ENCODE results near the gene ZNF790. TPM values are rescaled to one million over a fixed set of nuclear protein-coding genes. Genes with fewer than 3 reads are reported as not detected.

ZNF790 gene
- total and polyA plus RNA-seq, 2 of the 4 experiments (the other 2 are of a cell fraction) = 0.97 to 4.3 TPM

GRCh38 chr19:36805364-36805763, 32.8 kb downstream of the ZNF790 start:
- no peak overlapping the region for H2BK15ac ChIP-seq (ENCODE audit: low read depth, low read length)
- peaks cover 54% of the 10 kb centered on the region for H3K9me3 ChIP-seq (ENCODE audit: control insufficient read depth, insufficient read depth, low read length)
- no peak overlapping the region for H4K5ac ChIP-seq (ENCODE audit: low read depth, low read length)
- no peak overlapping the region for H4K91ac ChIP-seq (ENCODE audit: insufficient read depth, low read depth, low read length)
- H2AK5ac ChIP-seq (ENCODE audit: low read depth, low read length) = no peak overlapping the region
- H2BK120ac ChIP-seq (ENCODE audit: low read depth, low read length) = no peak overlapping the region
- H2BK20ac ChIP-seq (ENCODE audit: low read depth, low read length) = no peak overlapping the region
- no peaks in the 10 kb centered on the region for H3K27me3 ChIP-seq (ENCODE audit: control insufficient read depth, insufficient read depth, low read length)
- H3K4me2 ChIP-seq (ENCODE audit: low read depth, low read length) = no peak overlapping the region
- POLR2A ChIA-PET (ENCODE audit: unreplicated experiment) = interaction anchor here (0.7 kb wide), 1 partner anchor 45 kb away, joined by 12 read pairs; no protein-coding TSS in a partner anchor
- no peaks in the 10 kb centered on the region for H3K9me1 ChIP-seq (ENCODE audit: insufficient read depth, low read length)
- no peak overlapping the region for H3K9ac ChIP-seq (ENCODE audit: low read depth, low read length)
- no peak overlapping the region for H2AFZ ChIP-seq (replicated peaks; ENCODE audit: low read length, poor library complexity)
- no peak overlapping the region for H4K8ac ChIP-seq (ENCODE audit: low read depth in 2 of 2, low read length in 2 of 2)
- no peak overlapping the region for H3K4ac ChIP-seq (ENCODE audit: low read depth, low read length)
- no peak overlapping the region for H3K56ac ChIP-seq (ENCODE audit: extremely low read depth, insufficient read depth, low read length)
- no peaks in the 10 kb centered on the region for H4K20me1 ChIP-seq (ENCODE audit: insufficient read depth, low read length)
- no peak overlapping the region for H3K18ac ChIP-seq (ENCODE audit: low read depth, low read length)
- BruUV-seq (replicated peaks) = no TSS peak
- no peaks in the 10 kb centered on the region; a peak in 1 of 4 replicates for H3K79me1 ChIP-seq (ENCODE audit: low read depth in 1 of 2, low read length in 2 of 2)
- ATAC-seq (ENCODE audit: low read depth) (no peak), DNase-seq (no peak)
- H2BK5ac ChIP-seq (ENCODE audit: low read depth, low read length, poor library complexity, severe bottlenecking) = no peak overlapping the region
- H3K23ac ChIP-seq (ENCODE audit: low read depth, low read length) = no peak overlapping the region
- dilution Hi-C loops (cut with HindIII; ENCODE audit: low sequenced_read_pairs, unreplicated experiment) = no loop called here
- no peak overlapping the region for H3K27ac ChIP-seq (ENCODE audit: insufficient read depth, low read length)
- H3K14ac ChIP-seq (replicated peaks; ENCODE audit: low read depth, low read length) = no peak overlapping the region
- in situ Hi-C loops (cut with MboI; ENCODE audit: low sequenced_read_pairs) = no loop called here
- CTCF ChIA-PET = no interaction called here
- H3K36me3 ChIP-seq (ENCODE audit: control insufficient read depth, insufficient read depth, low read length) = peaks cover 16% of the 10 kb centered on the region
- TF ChIP-seq MAFK (IDR thresholded peaks at IDR 0.05; ENCODE audit: low read depth, low read length) (peak; percentile 89), MXI1 (IDR thresholded peaks at IDR 0.05; ENCODE audit: borderline replicate concordance, low read depth, low read length) (no peak)
- H2AK9ac ChIP-seq (replicated peaks; ENCODE audit: low read depth, low read length, poor library complexity) = no peak overlapping the region
- intact Hi-C loops (cut with micrococcal nuclease) = no loop called here
- no CpG with 5 or more reads among the region's 1 CpG for WGBS, 2 experiments (ENCODE audit: extremely low coverage in 2 of 2, insufficient read length in 1 of 2)
- no peaks in the 10 kb centered on the region for H3K4me1 ChIP-seq (ENCODE audit: control insufficient read depth, insufficient read depth, low read length)
- H3K4me3 ChIP-seq (ENCODE audit: insufficient read depth, low read depth, low read length) = no peak overlapping the region
